Hematopoietic multipotent progenitor cell treated with erythropoietin and hydrocortisone succinate and interleukin-3 and kit ligand, for 15 days (in vitro differentiated cells): Measurements from ENCODE around the gene NOPCHAP1.
A peak's percentile ranks its signal among the peaks of the same experiment; 100 is the strongest.
"Not testable (repeated sequence)": the region's sequence is repeated elsewhere in the genome, so short reads cannot be mapped to it uniquely, and the experiment has no call there.

ENCODE experiments used
- DNase-seq: peaks from one replicate; pipeline ENCODE4 v3.0.0-alpha.2; 2015; ENCODE audit warnings: low spot score

The NOPCHAP1 gene

GRCh38 chr12:104986022-104986941, at the start of gene NOPCHAP1:
TSS of gene NOPCHAP1 (plus strand) at chr12:104986316. CDS start at chr12:104986353, 37 bp downstream.
- peak; percentile 77 for DNase-seq

GRCh38 chr12:104938371-104938770, 47.7 kb upstream of the NOPCHAP1 start:
- no peak for DNase-seq

- DNase-seq = no peak
These were observed 47.0 kb upstream of the NOPCHAP1 start for GRCh38 chr12:104939089-104939488.

- no peak for DNase-seq
These were observed 44.7 kb upstream of the NOPCHAP1 start for GRCh38 chr12:104941454-104941853.

GRCh38 chr12:104942075-104942474, 44.0 kb upstream of the NOPCHAP1 start:
- no peak for DNase-seq

GRCh38 chr12:104943401-104943800, 42.7 kb upstream of the NOPCHAP1 start:
- not testable (repeated sequence) for DNase-seq

GRCh38 chr12:104944252-104944651, 41.9 kb upstream of the NOPCHAP1 start:
- DNase-seq = no peak

- not testable (repeated sequence) for DNase-seq
These were observed 37.4 kb upstream of the NOPCHAP1 start for GRCh38 chr12:104948716-104949115.

GRCh38 chr12:104951759-104952509, 34.2 kb upstream of the NOPCHAP1 start:
- DNase-seq = no peak

GRCh38 chr12:104952816-104953215, 33.3 kb upstream of the NOPCHAP1 start:
- DNase-seq = no peak

- no peak for DNase-seq
These were observed 32.8 kb upstream of the NOPCHAP1 start for GRCh38 chr12:104953323-104953722.

GRCh38 chr12:104955703-104956102, 30.4 kb upstream of the NOPCHAP1 start:
- DNase-seq = no peak

GRCh38 chr12:104956870-104957718, 29.0 kb upstream of the NOPCHAP1 start:
- DNase-seq = no peak

- DNase-seq = no peak
These were observed 28.5 kb upstream of the NOPCHAP1 start for GRCh38 chr12:104957719-104958000.

- peak; percentile 19 for DNase-seq
These were observed 27.9 kb upstream of the NOPCHAP1 start, which contains the start of gene SLC41A2 for GRCh38 chr12:104958001-104958804. TSS of gene SLC41A2 (minus strand) at chr12:104958290. CDS start at chr12:104928527, 29,763 bp downstream.

GRCh38 chr12:104958805-104959334, 27.2 kb upstream of the NOPCHAP1 start:
- DNase-seq = no peak

GRCh38 chr12:104959335-104959841, 26.7 kb upstream of the NOPCHAP1 start:
- DNase-seq = no peak

- no peak for DNase-seq
These were observed 25.7 kb upstream of the NOPCHAP1 start for GRCh38 chr12:104960464-104960863.

- DNase-seq = no peak
These were observed 22.4 kb upstream of the NOPCHAP1 start for GRCh38 chr12:104963757-104964156.

GRCh38 chr12:104964167-104964855, 21.8 kb upstream of the NOPCHAP1 start:
- no peak for DNase-seq
